H1 (cell line): ENCODE data around the gene ZNF511. TPM values are rescaled to one million over a fixed set of nuclear protein-coding genes. Genes with fewer than 3 reads are reported as not detected.

Source experiments
- CTCF ChIA-PET: fragments of 300-600 bp; sonication (Branson Sonifier 250); formaldehyde crosslinking; loops from one replicate; lab custom pipeline; 2021; ENCODE audit not compliant: partially characterized antibody; lab: Charles Lee
- POLR2A ChIA-PET: fragments of 300-600 bp; sonication (Branson Sonifier 250); formaldehyde crosslinking; loops from one replicate; lab custom pipeline; 2021; ENCODE audit warnings: inconsistent platforms; ENCODE audit not compliant: partially characterized antibody; lab: Charles Lee
- DNase-seq, 2 experiments: peaks; one replicate each; pipeline versions ENCODE4 v3.0.0 to v3.0.0-alpha.2; 2010 to 2022; ENCODE audit warnings: low spot score in 2 of 2, low read depth in 1 of 2, mixed read lengths in 1 of 2
- FAIRE-seq: peaks from 2 replicates; lab custom pipeline; 2011; peaks lifted over from hg19 to GRCh38; lab: Jason Lieb, UNC
- H2AFZ ChIP-seq: 2 replicates; pipeline ENCODE4 v1.8.1; 2012; ENCODE audit warnings: low read length, inconsistent platforms
- H2AK5ac ChIP-seq: 2 replicates; pipeline ENCODE4 v1.6.1; 2013; ENCODE audit warnings: low read depth, low read length
- H2BK120ac ChIP-seq: replicated peaks from 2 replicates; pipeline ENCODE3; 2013; ENCODE audit warnings: low read depth, low read length, inconsistent platforms
- H2BK12ac ChIP-seq: 2 replicates; pipeline ENCODE4 v1.6.1; 2013; ENCODE audit warnings: low read depth, low read length
- H2BK15ac ChIP-seq: 2 replicates; pipeline ENCODE4 v1.6.1; 2013; ENCODE audit warnings: low read length
- H2BK20ac ChIP-seq: 2 replicates; pipeline ENCODE4 v1.6.1; 2013; ENCODE audit warnings: low read length
- H2BK5ac ChIP-seq: 2 replicates; pipeline ENCODE4 v1.6.1; 2013; ENCODE audit warnings: low read depth, low read length
- H3K14ac ChIP-seq: 2 replicates; pipeline ENCODE4 v1.6.1; 2013; ENCODE audit warnings: inconsistent platforms; ENCODE audit not compliant: insufficient read length
- H3K18ac ChIP-seq: 2 replicates; pipeline ENCODE4 v1.6.1; 2013; ENCODE audit warnings: low read length; ENCODE audit errors: extremely low read depth
- H3K23ac ChIP-seq: 2 replicates; pipeline ENCODE4 v1.6.1; 2013; ENCODE audit warnings: inconsistent platforms; ENCODE audit not compliant: insufficient read length
- H3K23me2 ChIP-seq: 2 replicates; pipeline ENCODE4 v1.6.1; 2013; ENCODE audit warnings: low read depth, low read length
- H3K27ac ChIP-seq: 2 replicates; pipeline ENCODE4 v1.6.1; 2011; ENCODE audit warnings: low read depth, low read length, inconsistent platforms
- H3K27me3 ChIP-seq, 4 experiments: replicated peaks in 1 of 4; 1 replicate in 1 of 4; 2 replicates in 3 of 4; pipeline versions ENCODE4 v1.6.1 to v1.8.1; 2011 to 2013; ENCODE audit warnings: low read length in 3 of 4, mild to moderate bottlenecking in 3 of 4, inconsistent platforms in 2 of 4, mixed read lengths in 2 of 4, moderate library complexity in 1 of 4; ENCODE audit not compliant: control insufficient read depth in 3 of 4, insufficient read depth in 3 of 4; ENCODE audit errors: extremely low read depth in 1 of 4
- H3K36me3 ChIP-seq, 4 experiments: 2 replicates each; pipeline versions ENCODE4 v1.6.1 to v1.8.1; 2011 to 2013; ENCODE audit warnings: mild to moderate bottlenecking in 4 of 4, low read length in 3 of 4, moderate library complexity in 2 of 4, control low read depth in 1 of 4, inconsistent platforms in 1 of 4; ENCODE audit not compliant: insufficient read depth in 4 of 4, control insufficient read depth in 2 of 4
- H3K4ac ChIP-seq: replicated peaks from 2 replicates; pipeline ENCODE3; 2013; ENCODE audit warnings: low read length, low read depth, mixed read lengths, inconsistent platforms; ENCODE audit not compliant: insufficient read length
- H3K4me1 ChIP-seq, 4 experiments: replicated peaks in 1 of 4; 1 replicate in 1 of 4; 2 replicates in 3 of 4; pipeline versions ENCODE4 v1.6.1 to v1.8.1; 2011 to 2013; ENCODE audit warnings: low read length in 3 of 4, inconsistent platforms in 2 of 4, mixed read lengths in 1 of 4; ENCODE audit not compliant: insufficient read depth in 4 of 4, control insufficient read depth in 3 of 4
- H3K4me2 ChIP-seq, 2 experiments: 2 replicates each; pipeline versions ENCODE4 v1.6.1 to v1.8.1; 2011 to 2013; ENCODE audit warnings: low read depth in 2 of 2, low read length in 2 of 2, control low read depth in 1 of 2, inconsistent platforms in 1 of 2, mild to moderate bottlenecking in 1 of 2; ENCODE audit not compliant: insufficient read depth in 1 of 2
- H3K4me3 ChIP-seq, 4 experiments: fragments of 200-600, 300-600 bp in 1 of 4; sonication (generic), shearing (Covaris generic), sonication (Bioruptor Twin) in 1 of 4; 2 replicates each; pipeline versions ENCODE4 v1.5.1 to v1.8.1; 2011 to 2016; ENCODE audit warnings: low read length in 4 of 4, low read depth in 3 of 4, control low read depth in 2 of 4, inconsistent platforms in 2 of 4, mild to moderate bottlenecking in 2 of 4, mixed read lengths in 1 of 4, moderate library complexity in 1 of 4; ENCODE audit not compliant: insufficient read depth in 2 of 4; ENCODE audit errors: extremely low read depth in 1 of 4
- H3K56ac ChIP-seq: replicated peaks from 2 replicates; pipeline ENCODE3; 2013; ENCODE audit warnings: low read depth, mild to moderate bottlenecking, mixed read lengths, low read length, inconsistent platforms; ENCODE audit not compliant: insufficient read length
- H3K79me1 ChIP-seq: 2 replicates; pipeline ENCODE4 v1.6.1; 2013; ENCODE audit warnings: low read depth, low read length, control low read depth
- H3K79me2 ChIP-seq, 2 experiments: 2 replicates each; pipeline versions ENCODE4 v1.6.1 to v1.8.1; 2012 to 2013; ENCODE audit warnings: low read length in 2 of 2, mild to moderate bottlenecking in 2 of 2, inconsistent platforms in 1 of 2; ENCODE audit not compliant: insufficient read depth in 2 of 2, control insufficient read depth in 1 of 2
- H3K9ac ChIP-seq, 4 experiments: replicated peaks in 1 of 4; 1 replicate in 1 of 4; 2 replicates in 3 of 4; pipeline versions ENCODE4 v1.6.1 to v1.8.1; 2011 to 2013; ENCODE audit warnings: low read depth in 3 of 4, low read length in 3 of 4, control low read depth in 2 of 4, mild to moderate bottlenecking in 2 of 4, moderate library complexity in 2 of 4, inconsistent platforms in 1 of 4; ENCODE audit errors: extremely low read depth in 1 of 4
- H3K9me3 ChIP-seq, 2 experiments: 2 replicates each; pipeline versions ENCODE4 v1.6.1 to v1.8.1; 2012 to 2013; ENCODE audit warnings: mild to moderate bottlenecking in 2 of 2, moderate library complexity in 2 of 2, control low read depth in 1 of 2, inconsistent platforms in 1 of 2, low read depth in 1 of 2, low read length in 1 of 2, mixed read lengths in 1 of 2; ENCODE audit not compliant: insufficient read depth in 2 of 2
- H4K20me1 ChIP-seq, 2 experiments: replicated peaks in 1 of 2; 2 replicates each; pipeline versions ENCODE3 to v1.8.1; 2011 to 2013; ENCODE audit warnings: inconsistent platforms in 2 of 2, low read length in 2 of 2, mild to moderate bottlenecking in 1 of 2; ENCODE audit not compliant: insufficient read depth in 2 of 2, control insufficient read depth in 1 of 2
- H4K5ac ChIP-seq: 2 replicates; pipeline ENCODE4 v1.6.1; 2013; ENCODE audit warnings: low read length, low read depth, mixed read lengths, inconsistent platforms; ENCODE audit not compliant: insufficient read length
- H4K8ac ChIP-seq: 2 replicates; pipeline ENCODE4 v1.8.0; 2013; ENCODE audit warnings: mild to moderate bottlenecking, moderate library complexity, low read length, inconsistent platforms; ENCODE audit not compliant: insufficient read depth; ENCODE audit errors: extremely low read depth
- H4K91ac ChIP-seq: replicated peaks from 2 replicates; pipeline ENCODE3; 2013; ENCODE audit warnings: low read length, mixed read lengths, inconsistent platforms; ENCODE audit not compliant: insufficient read length
- BACH1 ChIP-seq: IDR thresholded peaks from 2 replicates; pipeline ENCODE4 v1.6.1; 2012; ENCODE audit warnings: low read length, improper control_type of control experiment
- CBX5 ChIP-seq: fragments of 300-800, 300-1000 bp; sonication (generic); IDR thresholded peaks from 2 replicates; pipeline ENCODE4 v1.7.1; 2016; ENCODE audit warnings: antibody characterized with exemption, low read length, low read depth
- CEBPB ChIP-seq: IDR thresholded peaks from 2 replicates; pipeline ENCODE4 v1.6.1; 2012; ENCODE audit warnings: low read depth, low read length
- EP300 ChIP-seq, 2 experiments: IDR thresholded peaks; 1 replicate in 1 of 2; 2 replicates in 1 of 2; pipeline ENCODE4 v1.6.1; 2011 to 2012; ENCODE audit warnings: low read depth in 2 of 2, low read length in 2 of 2, mild to moderate bottlenecking in 2 of 2, borderline replicate concordance in 1 of 2, inconsistent platforms in 1 of 2, moderate library complexity in 1 of 2
- EZH2 ChIP-seq: fragments of 200-600 bp; sonication (generic); IDR thresholded peaks from 2 replicates; pipeline ENCODE4 v1.7.1; 2012; ENCODE audit warnings: low read depth, mild to moderate bottlenecking, moderate library complexity, low read length, inconsistent platforms; ENCODE audit not compliant: severe bottlenecking
- POLR2A ChIP-seq, 2 experiments: IDR thresholded peaks; 1 replicate in 1 of 2; 2 replicates in 1 of 2; pipeline ENCODE4 v1.6.1; 2011; ENCODE audit warnings: low read depth in 2 of 2, low read length in 2 of 2, mild to moderate bottlenecking in 2 of 2; ENCODE audit errors: control extremely low read depth in 1 of 2
- RAD21 ChIP-seq, 2 experiments: IDR thresholded peaks in 1 of 2; conservative IDR thresholded peaks in 1 of 2; 2 replicates each; pipeline ENCODE4 v1.6.1; 2011; ENCODE audit warnings: low read depth in 2 of 2, low read length in 2 of 2, improper control_type of control experiment in 1 of 2, inconsistent platforms in 1 of 2, mild to moderate bottlenecking in 1 of 2, moderate library complexity in 1 of 2
- RBBP5 ChIP-seq: IDR thresholded peaks from 2 replicates; pipeline ENCODE4 v1.7.1; 2012; ENCODE audit warnings: low read depth, mild to moderate bottlenecking, inconsistent platforms, low read length, moderate library complexity, borderline replicate concordance
- RNF2 ChIP-seq: fragments of 200-900, 300-1000 bp; sonication (generic); IDR thresholded peaks from 2 replicates; pipeline ENCODE4 v1.7.1; 2016; ENCODE audit warnings: borderline replicate concordance, low read depth, mild to moderate bottlenecking, antibody characterized with exemption, low read length; ENCODE audit not compliant: poor library complexity, severe bottlenecking; ENCODE audit errors: missing control alignments
- SP1 ChIP-seq: IDR thresholded peaks from 2 replicates; pipeline ENCODE4 v1.6.1; 2011; ENCODE audit warnings: low read depth, low read length
- SP2 ChIP-seq: IDR thresholded peaks from 2 replicates; pipeline ENCODE4 v1.6.1; 2012; ENCODE audit warnings: mild to moderate bottlenecking, low read length, inconsistent platforms
- SUZ12 ChIP-seq: fragments of 200-600 bp; sonication (generic); IDR thresholded peaks from 2 replicates; pipeline ENCODE4 v1.6.1; 2012; ENCODE audit warnings: mild to moderate bottlenecking, inconsistent platforms, low read length, moderate library complexity, mixed read lengths
- WGBS, 2 experiments: shearing (Covaris generic) in 1 of 2; methylation state at CpG; one replicate each; pipeline versions ENCODE4 v1.1.6 to v1.1.7; 2013 to 2015; ENCODE audit warnings: low lambda C conversion rate in 2 of 2, mixed read lengths in 2 of 2, inconsistent platforms in 1 of 2, low coverage in 1 of 2, missing lambda C conversion rate in 1 of 2; ENCODE audit not compliant: insufficient replicate concordance in 2 of 2, insufficient coverage in 1 of 2, insufficient read length in 1 of 2; ENCODE audit errors: extremely low coverage in 1 of 2, missing lambda C conversion rate in 1 of 2; 5-methylcytosine and 5-hydroxymethylcytosine counted together
- polyA plus RNA-seq, 7 experiments: library from polyadenylated mRNA; depleted of rRNA in 3 of 7; stranded (reverse) in 5 of 7; unstranded in 2 of 7; fragments of >200 nt in 5 of 7; fragments of 200-250 nt in 2 of 7; gene quantifications; 1 replicate in 5 of 7; 2 replicates in 1 of 7; 4 replicates in 1 of 7; pipeline versions ENCODE4 v1.2.1 to v1.2.3, GENCODE V29; 2011 to 2013; ENCODE audit warnings: missing spikeins in 2 of 7, mixed read lengths in 2 of 7
- total RNA-seq: library from RNA; stranded (reverse); fragmentation: NEBNext Ultra II Directional; extraction: Animal tissue kit (Norgen Biotek cat#: 25700); gene quantifications from 2 replicates; pipeline ENCODE4 v1.2.1, GENCODE V29; 2021
- TF ChIP-seq, protein P1 (sequence below): IDR thresholded peaks from 2 replicates; pipeline ENCODE4 v1.6.1; 2012; ENCODE audit warnings: inconsistent platforms

ZNF511 gene
- total and polyA plus RNA-seq, 2 of the 8 experiments (the other 6 are each of a cell fraction or from before 2014, with no cell fraction given): 55.4 to 71.7 TPM

DNA sequence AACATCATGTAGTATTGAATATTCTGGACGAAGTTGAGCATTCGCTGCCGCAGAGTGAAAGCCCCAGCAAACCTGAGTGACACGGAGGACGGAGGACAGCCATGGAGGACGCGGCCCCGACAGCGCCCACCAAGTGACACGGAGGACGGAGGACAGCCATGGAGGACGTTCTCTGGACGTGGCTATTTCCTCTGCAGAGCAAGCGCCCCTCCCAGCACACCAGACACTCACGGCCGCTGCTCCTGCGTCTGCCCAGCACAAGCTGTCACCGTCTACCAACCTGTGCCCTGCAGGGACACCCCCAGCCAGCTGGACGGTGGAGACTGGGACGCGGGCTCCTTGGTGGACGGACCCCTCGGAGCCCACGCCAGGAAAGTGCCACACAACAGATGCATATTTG lies 24.8 kb upstream of the ZNF511 start:
- H2BK20ac ChIP-seq: no peak overlapping the region
- DNase-seq (no peak), FAIRE-seq (no peak)
- no peak overlapping the region for H3K4me3 ChIP-seq
- no peaks in the 10 kb centered on the region for H3K9me3 ChIP-seq
- H3K79me2 ChIP-seq: no peaks in the 10 kb centered on the region
- H3K36me3 ChIP-seq: peaks cover 7 to 48% (median 25%) of the 10 kb centered on the region in 4 experiments
- no peak overlapping the region for H4K5ac ChIP-seq
- no peaks in the 10 kb centered on the region for H3K4me1 ChIP-seq
- no peak overlapping the region for H2BK120ac ChIP-seq
- H3K18ac ChIP-seq: no peak overlapping the region
- peaks cover 0 to 9% of the 10 kb centered on the region in 2 experiments for H4K20me1 ChIP-seq
- CTCF ChIA-PET: interaction anchor here (0.8 to 1.7 kb wide), 2 partner anchors 19 to 169 kb away, joined by 3 to 5 read pairs; no protein-coding TSS in a partner anchor
- H3K27me3 ChIP-seq: no peaks in the 10 kb centered on the region
- H3K4me2 ChIP-seq: no peak overlapping the region
- no peak overlapping the region for H2AFZ ChIP-seq
- H3K9ac ChIP-seq: no peak overlapping the region
- H3K79me1 ChIP-seq: no peaks in the 10 kb centered on the region
- no peak overlapping the region for H2AK5ac ChIP-seq
- H3K27ac ChIP-seq: no peak overlapping the region
- H2BK12ac ChIP-seq: no peak overlapping the region
- H4K8ac ChIP-seq: peak overlapping the region; percentile 51; the same call in 1 of the 2 replicates
- POLR2A ChIA-PET: interaction anchor here (0.6 to 1.3 kb wide), 2 partner anchors 9 to 20 kb away, joined by 3 read pairs; no protein-coding TSS in a partner anchor
- no peak overlapping the region for H4K91ac ChIP-seq
- no peak overlapping the region for H2BK15ac ChIP-seq
- H3K23ac ChIP-seq: no peak overlapping the region
- H2BK5ac ChIP-seq: no peak overlapping the region
- H3K56ac ChIP-seq: no peak overlapping the region
- 93% methylated on average over 24 of the region's 24 CpGs; no CpG with 5 or more reads in 1 of the 2 experiments for WGBS, 2 experiments
- no peak overlapping the region for H3K14ac ChIP-seq
- H3K4ac ChIP-seq: no peak overlapping the region
- H3K23me2 ChIP-seq: no peaks in the 10 kb centered on the region
- TF ChIP-seq SUZ12: no peak
- TF ChIP-seq POLR2A (IDR thresholded peaks at IDR 0.05; ENCODE audit: control extremely low read depth in 1 of 2, low read depth in 2 of 2, low read length in 2 of 2): no peak
- no peak for TF ChIP-seq BACH1
- no peak for TF ChIP-seq SP2
- no peak for TF ChIP-seq SP1
- TF ChIP-seq RAD21 (IDR thresholded peaks at IDR 0.05 in 1 of 2, conservative IDR thresholded peaks at IDR 0.05 in 1 of 2; ENCODE audit: low read depth in 2 of 2, low read length in 2 of 2): no peak
- TF ChIP-seq CEBPB: no peak
- no peak for TF ChIP-seq RNF2
- no peak for TF ChIP-seq EZH2
- no peak for TF ChIP-seq EP300 (IDR thresholded peaks at IDR 0.05; ENCODE audit: borderline replicate concordance in 1 of 2, low read depth in 2 of 2, low read length in 2 of 2)
- TF ChIP-seq, protein P1, sequence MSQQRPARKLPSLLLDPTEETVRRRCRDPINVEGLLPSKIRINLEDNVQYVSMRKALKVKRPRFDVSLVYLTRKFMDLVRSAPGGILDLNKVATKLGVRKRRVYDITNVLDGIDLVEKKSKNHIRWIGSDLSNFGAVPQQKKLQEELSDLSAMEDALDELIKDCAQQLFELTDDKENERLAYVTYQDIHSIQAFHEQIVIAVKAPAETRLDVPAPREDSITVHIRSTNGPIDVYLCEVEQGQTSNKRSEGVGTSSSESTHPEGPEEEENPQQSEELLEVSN: no peak
- TF ChIP-seq CBX5: no peak
- TF ChIP-seq RBBP5: no peak
